Activated B cell treated with CpG ODN at 0.5 μM for 24 hours (primary cell): ENCODE results near the gene HNRNPLL. TPM values are rescaled to one million over a fixed set of nuclear protein-coding genes. Genes with fewer than 3 reads are reported as not detected.
A peak's percentile ranks its signal among the peaks of the same experiment; 100 is the strongest.
"Not testable (repeated sequence)": the region's sequence is repeated elsewhere in the genome, so short reads cannot be mapped to it uniquely, and the experiment has no call there.

Experiments used
- ATAC-seq: fragments of 200-7000 bp; cut with Tn5 transposase; one replicate; pipeline ENCODE4 v1.10.0; 2021; ENCODE audit warnings: low read depth, mild to moderate bottlenecking, moderate library complexity
- CTCF ChIA-PET: fragments of 350-600 bp; sonication (Branson Sonifier 250); formaldehyde crosslinking; loops from one replicate; lab custom pipeline; 2021; ENCODE audit warnings: antibody characterized with exemption; lab: Charles Lee
- POLR2A ChIA-PET: fragments of 350-600 bp; sonication (Branson Sonifier 250); formaldehyde crosslinking; loops from one replicate; lab custom pipeline; 2021; ENCODE audit warnings: antibody characterized with exemption; lab: Charles Lee
- DNase-seq: peaks from one replicate; pipeline ENCODE4 v3.0.0; 2022
- H3K27ac Mint-ChIP-seq: one replicate; pipeline ENCODE4 v1.8.0; 2020; ENCODE audit warnings: mixed read lengths
- H3K27me3 Mint-ChIP-seq: one replicate; pipeline ENCODE4 v1.8.0; 2021; ENCODE audit warnings: mixed read lengths
- H3K36me3 Mint-ChIP-seq: one replicate; pipeline ENCODE4 v1.8.0; 2021; ENCODE audit warnings: low read depth, mixed read lengths
- H3K4me1 Mint-ChIP-seq: one replicate; pipeline ENCODE4 v1.8.0; 2021; ENCODE audit warnings: mixed read lengths
- H3K4me3 Mint-ChIP-seq: one replicate; pipeline ENCODE4 v1.8.0; 2020; ENCODE audit warnings: mild to moderate bottlenecking, mixed read lengths
- H3K9me3 Mint-ChIP-seq: one replicate; pipeline ENCODE4 v1.8.0; 2020; ENCODE audit warnings: mixed read lengths
- CTCF ChIP-seq: fragments of 200-600 bp; IDR thresholded peaks from one replicate; pipeline ENCODE4 v1.8.0; 2022; ENCODE audit warnings: antibody characterized with exemption, mild to moderate bottlenecking
- intact Hi-C: fragments of 100-400 bp; cut with micrococcal nuclease; formaldehyde crosslinking; loops from one replicate; pipeline ENCODE4 v1.15.1; 2024
- total RNA-seq: library from RNA; stranded (reverse); gene quantifications from 2 replicates; pipeline ENCODE4 v1.2.3, GENCODE V29; 2022

The HNRNPLL gene
- total RNA-seq = 8.6 and 8.8 TPM in 2 replicates

GRCh38 chr2:38602732-38603401 lies at the start of gene HNRNPLL:
HNRNPLL (minus strand) TSS chr2:38602928; CDS start chr2:38602626, 302 bp downstream.
- TF ChIP-seq CTCF = no peak
- DNase-seq = peak; percentile 84
- Mint-ChIP-seq H3K4me1 (peaks cover 20% of the 10 kb centered on the region), H3K27ac (peak within 1 kb of the TSS; percentile 65), H3K4me3 (peak within 1 kb of the TSS; percentile 89), H3K9me3 (no peaks in the 10 kb centered on the region), H3K27me3 (peaks cover 38% of the 10 kb centered on the region), H3K36me3 (peaks cover 2% of the 10 kb centered on the region)
- peak; percentile 87 for ATAC-seq
- intact Hi-C loops = loop anchor here (1.0 to 10.0 kb wide), 11 partner anchors 22 to 522 kb away; partner anchors contain the start of genes ATL2, DHX57, GEMIN6 and MORN2
- ChIA-PET CTCF (interaction anchor here (0.7 to 1.6 kb wide), 13 partner anchors 9 to 345 kb away, joined by 3 to 8 read pairs (median 3); partner anchors contain the start of genes GALM and SRSF7), POLR2A (interaction anchor here (0.6 to 5.0 kb wide), 6 partner anchors 9 to 148 kb away, joined by 3 to 39 read pairs (median 3); partner anchors contain the start of gene SRSF7)

- intact Hi-C loops = loop anchor here (5.0 kb wide), 1 partner anchor 48 kb away; the partner anchor contains the start of gene HNRNPLL
- Mint-ChIP-seq H3K27me3 (peaks cover 5% of the 10 kb centered on the region), H3K9me3 (no peaks in the 10 kb centered on the region), H3K4me1 (peaks cover 20% of the 10 kb centered on the region), H3K27ac (no peak overlapping the region), H3K4me3 (no peak overlapping the region), H3K36me3 (no peaks in the 10 kb centered on the region)
- TF ChIP-seq CTCF = no peak
- DNase-seq (no peak), ATAC-seq (no peak)
- ChIA-PET POLR2A (no interaction called here), CTCF (no interaction called here)
Measured at GRCh38 chr2:38650717-38651116, 48.0 kb upstream of the HNRNPLL start.

- no peak for TF ChIP-seq CTCF
- Mint-ChIP-seq H3K9me3 (no peaks in the 10 kb centered on the region), H3K36me3 (no peaks in the 10 kb centered on the region), H3K27me3 (peaks cover 3% of the 10 kb centered on the region), H3K4me3 (no peak overlapping the region), H3K4me1 (peaks cover 20% of the 10 kb centered on the region), H3K27ac (no peak overlapping the region)
- ChIA-PET POLR2A (no interaction called here), CTCF (no interaction called here)
- intact Hi-C loops = loop anchor here (5.0 kb wide), 1 partner anchor 48 kb away; the partner anchor contains the start of gene HNRNPLL
- DNase-seq (no peak), ATAC-seq (no peak)
Measured at GRCh38 chr2:38650012-38650411, 47.3 kb upstream of the HNRNPLL start.

GRCh38 chr2:38649176-38649728 lies 46.5 kb upstream of the HNRNPLL start:
- H3K4me1 Mint-ChIP-seq = peaks cover 20% of the 10 kb centered on the region
- intact Hi-C loops = no loop called here
- ChIA-PET POLR2A (no interaction called here), CTCF (no interaction called here)
- H3K27me3 Mint-ChIP-seq = peaks cover 3% of the 10 kb centered on the region
- H3K4me3 Mint-ChIP-seq = no peak overlapping the region
- no peak for DNase-seq
- H3K9me3 Mint-ChIP-seq = no peaks in the 10 kb centered on the region
- H3K36me3 Mint-ChIP-seq = no peaks in the 10 kb centered on the region
- H3K27ac Mint-ChIP-seq = no peak overlapping the region
- TF ChIP-seq CTCF = no peak
- no peak for ATAC-seq

- TF ChIP-seq CTCF = no peak
- ATAC-seq (no peak), DNase-seq (no peak)
- Mint-ChIP-seq H3K36me3 (no peaks in the 10 kb centered on the region), H3K4me1 (peaks cover 14% of the 10 kb centered on the region), H3K4me3 (no peak overlapping the region), H3K27me3 (peaks cover 3% of the 10 kb centered on the region), H3K27ac (no peak overlapping the region), H3K9me3 (no peaks in the 10 kb centered on the region)
- POLR2A ChIA-PET = no interaction called here
- intact Hi-C loops = no loop called here
- CTCF ChIA-PET = no interaction called here
Measured at GRCh38 chr2:38648107-38648761, 45.5 kb upstream of the HNRNPLL start.

- DNase-seq, H3K4me3 Mint-ChIP-seq, H3K4me1 Mint-ChIP-seq, ATAC-seq, H3K36me3 Mint-ChIP-seq, POLR2A ChIA-PET, H3K9me3 Mint-ChIP-seq, intact Hi-C loops, H3K27ac Mint-ChIP-seq, CTCF ChIA-PET, H3K27me3 Mint-ChIP-seq: not testable (repeated sequence)
Measured at GRCh38 chr2:38643683-38644511, 41.2 kb upstream of the HNRNPLL start.
